HepG2 (cell line): Measurements from ENCODE around the gene UGT3A2. TPM values are rescaled to one million over a fixed set of nuclear protein-coding genes. Genes with fewer than 3 reads are reported as not detected.

Experiments
- ATAC-seq: fragments of 200-7000 bp; cut with Tn5 transposase; 3 replicates; pipeline ENCODE4 v1.9.1; 2020; ENCODE audit warnings: mild to moderate bottlenecking, moderate library complexity
- BruUV-seq: library from RNA; stranded (reverse); fragments of 400-500 nt; replicated peaks from 2 replicates; lab custom pipeline; 2021; lab: Mats Ljungman, UMichigan
- CTCF ChIA-PET: fragments of 300-600 bp; formaldehyde crosslinking; extraction: SDS; loops from one replicate; lab custom pipeline; 2021; ENCODE audit warnings: low total read pairs, inconsistent platforms, low intra/inter-chr PET ratio; lab: Yijun Ruan, JAX
- POLR2A ChIA-PET: fragments of 350-600 bp; sonication (Branson Sonifier 250); formaldehyde crosslinking; loops from one replicate; lab custom pipeline; 2020; ENCODE audit warnings: antibody characterized with exemption, inconsistent platforms; lab: Yijun Ruan, JAX
- DNase-seq: peaks from one replicate; pipeline ENCODE4 v3.0.0-alpha.2; 2015; ENCODE audit warnings: low spot score
- FAIRE-seq: peaks from 3 replicates; lab custom pipeline; 2011; peaks lifted over from hg19 to GRCh38; lab: Jason Lieb, UNC
- H2AFZ ChIP-seq: one replicate; pipeline ENCODE4 v1.6.1; 2011; ENCODE audit warnings: low read length, inconsistent platforms
- H3K27ac ChIP-seq: fragments of 300-600 bp; 3 replicates; pipeline ENCODE4 v1.8.0; 2011; ENCODE audit warnings: mixed run types, mild to moderate bottlenecking, mixed read lengths, low read length, inconsistent platforms; ENCODE audit not compliant: insufficient read depth; ENCODE audit errors: extremely low read length
- H3K27me3 ChIP-seq, 2 experiments: fragments of 200-600 bp in 1 of 2; 2 replicates in 1 of 2; 3 replicates in 1 of 2; pipeline versions ENCODE4 v1.6.0 to v1.8.0; 2011; ENCODE audit warnings: low read length in 2 of 2, mild to moderate bottlenecking in 2 of 2, moderate library complexity in 2 of 2, inconsistent platforms in 1 of 2; ENCODE audit not compliant: insufficient read depth in 2 of 2, control insufficient read depth in 1 of 2
- H3K36me3 ChIP-seq, 2 experiments: fragments of 200-600 bp in 1 of 2; replicated peaks in 1 of 2; 2 replicates in 1 of 2; 3 replicates in 1 of 2; pipeline versions ENCODE4 v1.5.1 to v1.8.0; 2011; ENCODE audit warnings: low read length in 2 of 2, inconsistent platforms in 1 of 2; ENCODE audit not compliant: insufficient read depth in 2 of 2, control insufficient read depth in 1 of 2
- H3K4me1 ChIP-seq: 2 replicates; pipeline ENCODE4 v1.5.1; 2012; ENCODE audit warnings: low read length, inconsistent platforms; ENCODE audit not compliant: insufficient read depth
- H3K4me2 ChIP-seq: 2 replicates; pipeline ENCODE4 v1.6.0; 2011; ENCODE audit warnings: low read depth, low read length, inconsistent platforms
- H3K4me3 ChIP-seq, 3 experiments: fragments of 200-600 bp in 1 of 3; sonication (generic), shearing (Covaris generic) in 1 of 3; replicated peaks in 1 of 3; 2 replicates each; pipeline ENCODE4 v1.5.1; 2011 to 2016; ENCODE audit warnings: low read length in 3 of 3, inconsistent platforms in 2 of 3, low read depth in 2 of 3, mild to moderate bottlenecking in 2 of 3, control low read depth in 1 of 3, mixed read lengths in 1 of 3; ENCODE audit not compliant: insufficient read depth in 1 of 3
- H3K79me2 ChIP-seq: one replicate; pipeline ENCODE4 v1.6.1; 2011; ENCODE audit warnings: low read length, inconsistent platforms; ENCODE audit not compliant: insufficient read depth
- H3K9ac ChIP-seq: 2 replicates; pipeline ENCODE4 v1.6.0; 2011; ENCODE audit warnings: mild to moderate bottlenecking, low read depth, low read length, inconsistent platforms; ENCODE audit not compliant: insufficient read depth
- H3K9me3 ChIP-seq: 2 replicates; pipeline ENCODE4 v1.5.1; 2012; ENCODE audit warnings: mild to moderate bottlenecking, low read length
- H4K20me1 ChIP-seq: 2 replicates; pipeline ENCODE4 v1.6.0; 2011; ENCODE audit warnings: inconsistent platforms, mild to moderate bottlenecking, low read length, moderate library complexity; ENCODE audit not compliant: insufficient read depth
- BORCS8-MEF2B ChIP-seq: sonication (generic); formaldehyde crosslinking; IDR thresholded peaks from 2 replicates; pipeline ENCODE4 v1.8.0; 2022; ENCODE audit warnings: mild to moderate bottlenecking, missing genetic modification reagents
- DNMT3B ChIP-seq: conservative IDR thresholded peaks from 2 replicates; pipeline ENCODE4 v1.6.1; 2016; ENCODE audit warnings: missing biosample characterization, control low read depth
- HNRNPH1 ChIP-seq: fragments of 200-400 bp; formaldehyde crosslinking; optimal IDR thresholded peaks from 2 replicates; pipeline ENCODE3; 2017; ENCODE audit warnings: mild to moderate bottlenecking, low read depth, low read length
- HNRNPLL ChIP-seq: fragments of 200-400 bp; formaldehyde crosslinking; IDR thresholded peaks from 2 replicates; pipeline ENCODE4 v1.6.1; 2017; ENCODE audit warnings: mild to moderate bottlenecking, low read depth, low read length; ENCODE audit not compliant: poor library complexity, severe bottlenecking
- HOXD1 ChIP-seq: sonication (generic); formaldehyde crosslinking; IDR thresholded peaks from 2 replicates; pipeline ENCODE4 v1.5.0; 2020; ENCODE audit warnings: missing genetic modification reagents
- IRF1 ChIP-seq: sonication (generic); formaldehyde crosslinking; IDR thresholded peaks from 2 replicates; pipeline ENCODE4 v1.4.0; 2020; ENCODE audit warnings: low read depth, mild to moderate bottlenecking, missing genetic modification reagents
- JUN ChIP-seq: sonication (generic); formaldehyde crosslinking; IDR thresholded peaks from 2 replicates; pipeline ENCODE4 v1.4.0; 2020; ENCODE audit warnings: mild to moderate bottlenecking, missing genetic modification reagents
- KLF11 ChIP-seq: IDR thresholded peaks from 2 replicates; pipeline ENCODE4 v1.6.1; 2016; ENCODE audit warnings: missing compliant biosample characterization
- MIXL1 ChIP-seq: IDR thresholded peaks from 2 replicates; pipeline ENCODE4 v1.6.1; 2016
- NR2F1 ChIP-seq, 2 experiments: fragments of 450-650 bp in 1 of 2; formaldehyde crosslinking in 1 of 2; IDR thresholded peaks; 2 replicates each; pipeline versions ENCODE4 v1.5.0 to v1.6.1; 2016 to 2020; ENCODE audit warnings: mild to moderate bottlenecking in 1 of 2, missing compliant biosample characterization in 1 of 2, missing genetic modification reagents in 1 of 2, moderate library complexity in 1 of 2
- ZBTB3 ChIP-seq: sonication (generic); formaldehyde crosslinking; IDR thresholded peaks from 2 replicates; pipeline ENCODE4 v1.4.0; 2020; ENCODE audit warnings: low read depth, mild to moderate bottlenecking, moderate library complexity, missing genetic modification reagents, borderline replicate concordance
- ZNF143 ChIP-seq: sonication (generic); formaldehyde crosslinking; IDR thresholded peaks from 2 replicates; pipeline ENCODE4 v1.4.0; 2020; ENCODE audit warnings: missing genetic modification reagents
- ZNF775 ChIP-seq: sonication (generic); formaldehyde crosslinking; IDR thresholded peaks from 2 replicates; pipeline ENCODE4 v1.4.0; 2020; ENCODE audit warnings: missing genetic modification reagents, mild to moderate bottlenecking, moderate library complexity, borderline replicate concordance
- whole genome bisulfite sequencing: methylation state at CpG from one replicate; pipeline ENCODE4 v1.1.6; 2017; ENCODE audit warnings: low lambda C conversion rate; 5-methylcytosine and 5-hydroxymethylcytosine counted together
- in situ Hi-C: cut with HindIII; loops from 2 replicates; pipeline ENCODE4 v1.10.0; 2017; ENCODE audit warnings: low pct_unique_long_range_greater_than_20kb; ENCODE audit not compliant: extremely low pct_ligation_motif_present
- intact Hi-C: fragments of 100-400 bp; cut with micrococcal nuclease; formaldehyde crosslinking; loops from one replicate; pipeline ENCODE4 v1.10.0; 2022; ENCODE audit not compliant: unreplicated experiment
- polyA plus RNA-seq, 8 experiments: library from polyadenylated mRNA; depleted of rRNA in 3 of 8; stranded (reverse) in 7 of 8; unstranded in 1 of 8; fragments of >200 nt; fragmentation: Illumina TruSeq in 4 of 8; extraction: Trizol in 4 of 8; gene quantifications; 2 replicates each; pipeline versions ENCODE4 v1.2.1 to v1.2.3, GENCODE V29; 2011 to 2016; ENCODE audit warnings: low read depth in 4 of 8, missing spikeins in 1 of 8, mixed read lengths in 1 of 8; ENCODE audit not compliant: insufficient read depth in 1 of 8
- total RNA-seq, 5 experiments: library from RNA; depleted of rRNA; stranded (reverse); fragments of >200 nt; fragmentation: Illumina TruSeq; extraction: Trizol; gene quantifications; 2 replicates each; pipeline ENCODE4 v1.2.3, GENCODE V29; 2016; ENCODE audit warnings: low read depth in 1 of 5

Gene UGT3A2
- total and polyA plus RNA-seq, 2 of the 13 experiments (the other 11 are each of a cell fraction or from before 2014, with no cell fraction given) = not detected

- no peak overlapping the region for H3K4me2 ChIP-seq
- no peaks in the 10 kb centered on the region for H4K20me1 ChIP-seq
- no peaks in the 10 kb centered on the region for H3K36me3 ChIP-seq
- in situ Hi-C loops (loop anchor here (25.0 kb wide), 1 partner anchor 628 kb away; no protein-coding TSS in a partner anchor), intact Hi-C loops (loop anchor here (1.0 kb wide), 1 partner anchor 206 kb away; no protein-coding TSS in a partner anchor)
- H3K79me2 ChIP-seq = no peaks in the 10 kb centered on the region
- TF ChIP-seq HOXD1 (CRISPR knock-in tag) = no peak
- TF ChIP-seq BORCS8-MEF2B = no peak
- TF ChIP-seq JUN (CRISPR knock-in tag) = no peak
- no peak for TF ChIP-seq DNMT3B (CRISPR knock-in tag)
- TF ChIP-seq MIXL1 (CRISPR knock-in tag) = no peak
- TF ChIP-seq IRF1 (CRISPR knock-in tag) = no peak
- no peak for TF ChIP-seq KLF11 (CRISPR knock-in tag)
- no peak for TF ChIP-seq HNRNPH1
- no peak for TF ChIP-seq ZNF143 (CRISPR knock-in tag)
- no peak for TF ChIP-seq ZNF775 (CRISPR knock-in tag)
- no peak for TF ChIP-seq ZBTB3 (CRISPR knock-in tag)
- TF ChIP-seq NR2F1 (CRISPR knock-in tag; IDR thresholded peaks at IDR 0.05) = no peak
- TF ChIP-seq HNRNPLL = no peak
- TF ChIP-seq, all 625 proteins: peak for 0
- WGBS = 50% methylated on average over 5 of the region's 5 CpGs
- ChIA-PET CTCF (interaction anchor here (0.6 kb wide), 1 partner anchor 448 kb away, joined by 3 read pairs; no protein-coding TSS in a partner anchor), POLR2A (no interaction called here)
- no peak for DNase-seq
- Histone ChIP-seq H3K9ac (no peak overlapping the region), H3K4me3 (no peak overlapping the region), H3K9me3 (no peaks in the 10 kb centered on the region), H2AFZ (no peak overlapping the region), H3K27ac (no peak overlapping the region), H3K27me3 (peaks cover 0 to under 1% of the 10 kb centered on the region in 2 experiments; a peak in 1 of 5 replicates), H3K4me1 (no peaks in the 10 kb centered on the region)
- ATAC-seq = no peak
- no TSS peak for BruUV-seq
- no peak for FAIRE-seq
Measured at GRCh38 chr5:36059571-36060419, 6.9 kb downstream of the UGT3A2 start.
